Liver (tissue), 3 donors: ENCODE data around the gene KANSL1L.

ENCODE experiments used
- FOXA1 ChIP-seq: IDR thresholded peaks from 2 replicates; pipeline ENCODE4 v1.6.1; 2016; ENCODE audit warnings: antibody characterized with exemption
- GABPA ChIP-seq, 2 donors: IDR thresholded peaks in 1 of 2; conservative IDR thresholded peaks in 1 of 2; 2 replicates each; pipeline ENCODE4 v1.6.1; 2016; ENCODE audit warnings: antibody characterized with exemption in 2 of 2, mild to moderate bottlenecking in 1 of 2, moderate library complexity in 1 of 2
- HNF4G ChIP-seq: IDR thresholded peaks from 2 replicates; pipeline ENCODE4 v1.6.1; 2016; ENCODE audit warnings: antibody characterized with exemption
- JUND ChIP-seq, 2 donors: IDR thresholded peaks; 2 replicates each; pipeline ENCODE4 v1.6.1; 2016; ENCODE audit warnings: antibody characterized with exemption in 2 of 2
- RAD21 ChIP-seq, 2 donors: IDR thresholded peaks; 2 replicates each; pipeline ENCODE4 v1.6.1; 2016; ENCODE audit warnings: antibody characterized with exemption in 2 of 2, mild to moderate bottlenecking in 2 of 2
- SP1 ChIP-seq: IDR thresholded peaks from 2 replicates; pipeline ENCODE4 v1.6.1; 2018; ENCODE audit warnings: antibody characterized with exemption, mild to moderate bottlenecking
- YY1 ChIP-seq: IDR thresholded peaks from 2 replicates; pipeline ENCODE4 v1.6.1; 2016; ENCODE audit warnings: antibody characterized with exemption, mild to moderate bottlenecking
- TF ChIP-seq, protein P1 (sequence below): IDR thresholded peaks from 2 replicates; pipeline ENCODE4 v1.6.1; 2016; ENCODE audit warnings: antibody characterized with exemption
- TF ChIP-seq, protein P2 (sequence below): IDR thresholded peaks from 2 replicates; pipeline ENCODE4 v1.6.1; 2016; ENCODE audit warnings: antibody characterized with exemption
- TF ChIP-seq, protein P3 (sequence below): fragments of 150-350 bp; IDR thresholded peaks from 2 replicates; pipeline ENCODE4 v1.5.1; 2017; ENCODE audit warnings: improper control_type of control experiment, low read depth, low read length; ENCODE audit not compliant: missing input control
- TF ChIP-seq, protein P4 (sequence below): IDR thresholded peaks from 2 replicates; pipeline ENCODE4 v1.6.1; 2016; ENCODE audit warnings: antibody characterized with exemption, mild to moderate bottlenecking
- TF ChIP-seq, protein P5 (sequence below): IDR thresholded peaks from 2 replicates; pipeline ENCODE4 v1.6.1; 2016; ENCODE audit warnings: antibody characterized with exemption
- donor health status: healthy.
- donor health status: healthy.

DNA sequence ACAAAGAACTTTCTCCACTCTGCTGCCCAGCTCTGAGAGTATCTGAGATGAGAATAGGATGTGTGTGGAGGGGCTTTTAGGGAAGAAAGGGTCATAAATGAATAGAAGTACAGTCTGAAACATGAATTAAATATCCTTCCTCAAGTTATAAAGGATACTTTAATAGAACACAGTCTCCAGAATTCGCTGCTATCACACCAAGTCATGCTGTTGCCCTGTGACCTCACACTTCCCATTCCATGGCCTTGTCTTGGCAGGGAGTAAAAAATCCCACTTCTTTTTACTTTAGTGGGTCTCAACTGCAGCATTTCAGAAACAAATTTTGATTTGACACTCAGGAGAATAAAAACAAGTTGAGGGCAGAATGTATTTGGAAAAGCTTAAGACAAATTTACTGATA lies 172.6 kb downstream of the KANSL1L start:
- TF ChIP-seq, protein P1, sequence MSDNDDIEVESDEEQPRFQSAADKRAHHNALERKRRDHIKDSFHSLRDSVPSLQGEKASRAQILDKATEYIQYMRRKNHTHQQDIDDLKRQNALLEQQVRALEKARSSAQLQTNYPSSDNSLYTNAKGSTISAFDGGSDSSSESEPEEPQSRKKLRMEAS, result no peak
- TF ChIP-seq YY1 (no peak), SP1 (no peak), GABPA (IDR thresholded peaks at IDR 0.05 in 1 of 2, conservative IDR thresholded peaks at IDR 0.05 in 1 of 2) (no peak), RAD21 (IDR thresholded peaks at IDR 0.05) (no peak), HNF4G (no peak), JUND (IDR thresholded peaks at IDR 0.05) (no peak), FOXA1 (no peak)
- TF ChIP-seq, protein P2, sequence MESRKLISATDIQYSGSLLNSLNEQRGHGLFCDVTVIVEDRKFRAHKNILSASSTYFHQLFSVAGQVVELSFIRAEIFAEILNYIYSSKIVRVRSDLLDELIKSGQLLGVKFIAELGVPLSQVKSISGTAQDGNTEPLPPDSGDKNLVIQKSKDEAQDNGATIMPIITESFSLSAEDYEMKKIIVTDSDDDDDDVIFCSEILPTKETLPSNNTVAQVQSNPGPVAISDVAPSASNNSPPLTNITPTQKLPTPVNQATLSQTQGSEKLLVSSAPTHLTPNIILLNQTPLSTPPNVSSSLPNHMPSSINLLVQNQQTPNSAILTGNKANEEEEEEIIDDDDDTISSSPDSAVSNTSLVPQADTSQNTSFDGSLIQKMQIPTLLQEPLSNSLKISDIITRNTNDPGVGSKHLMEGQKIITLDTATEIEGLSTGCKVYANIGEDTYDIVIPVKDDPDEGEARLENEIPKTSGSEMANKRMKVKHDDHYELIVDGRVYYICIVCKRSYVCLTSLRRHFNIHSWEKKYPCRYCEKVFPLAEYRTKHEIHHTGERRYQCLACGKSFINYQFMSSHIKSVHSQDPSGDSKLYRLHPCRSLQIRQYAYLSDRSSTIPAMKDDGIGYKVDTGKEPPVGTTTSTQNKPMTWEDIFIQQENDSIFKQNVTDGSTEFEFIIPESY, result no peak
- TF ChIP-seq, protein P3, sequence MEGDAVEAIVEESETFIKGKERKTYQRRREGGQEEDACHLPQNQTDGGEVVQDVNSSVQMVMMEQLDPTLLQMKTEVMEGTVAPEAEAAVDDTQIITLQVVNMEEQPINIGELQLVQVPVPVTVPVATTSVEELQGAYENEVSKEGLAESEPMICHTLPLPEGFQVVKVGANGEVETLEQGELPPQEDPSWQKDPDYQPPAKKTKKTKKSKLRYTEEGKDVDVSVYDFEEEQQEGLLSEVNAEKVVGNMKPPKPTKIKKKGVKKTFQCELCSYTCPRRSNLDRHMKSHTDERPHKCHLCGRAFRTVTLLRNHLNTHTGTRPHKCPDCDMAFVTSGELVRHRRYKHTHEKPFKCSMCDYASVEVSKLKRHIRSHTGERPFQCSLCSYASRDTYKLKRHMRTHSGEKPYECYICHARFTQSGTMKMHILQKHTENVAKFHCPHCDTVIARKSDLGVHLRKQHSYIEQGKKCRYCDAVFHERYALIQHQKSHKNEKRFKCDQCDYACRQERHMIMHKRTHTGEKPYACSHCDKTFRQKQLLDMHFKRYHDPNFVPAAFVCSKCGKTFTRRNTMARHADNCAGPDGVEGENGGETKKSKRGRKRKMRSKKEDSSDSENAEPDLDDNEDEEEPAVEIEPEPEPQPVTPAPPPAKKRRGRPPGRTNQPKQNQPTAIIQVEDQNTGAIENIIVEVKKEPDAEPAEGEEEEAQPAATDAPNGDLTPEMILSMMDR, result no peak
- TF ChIP-seq, protein P4, sequence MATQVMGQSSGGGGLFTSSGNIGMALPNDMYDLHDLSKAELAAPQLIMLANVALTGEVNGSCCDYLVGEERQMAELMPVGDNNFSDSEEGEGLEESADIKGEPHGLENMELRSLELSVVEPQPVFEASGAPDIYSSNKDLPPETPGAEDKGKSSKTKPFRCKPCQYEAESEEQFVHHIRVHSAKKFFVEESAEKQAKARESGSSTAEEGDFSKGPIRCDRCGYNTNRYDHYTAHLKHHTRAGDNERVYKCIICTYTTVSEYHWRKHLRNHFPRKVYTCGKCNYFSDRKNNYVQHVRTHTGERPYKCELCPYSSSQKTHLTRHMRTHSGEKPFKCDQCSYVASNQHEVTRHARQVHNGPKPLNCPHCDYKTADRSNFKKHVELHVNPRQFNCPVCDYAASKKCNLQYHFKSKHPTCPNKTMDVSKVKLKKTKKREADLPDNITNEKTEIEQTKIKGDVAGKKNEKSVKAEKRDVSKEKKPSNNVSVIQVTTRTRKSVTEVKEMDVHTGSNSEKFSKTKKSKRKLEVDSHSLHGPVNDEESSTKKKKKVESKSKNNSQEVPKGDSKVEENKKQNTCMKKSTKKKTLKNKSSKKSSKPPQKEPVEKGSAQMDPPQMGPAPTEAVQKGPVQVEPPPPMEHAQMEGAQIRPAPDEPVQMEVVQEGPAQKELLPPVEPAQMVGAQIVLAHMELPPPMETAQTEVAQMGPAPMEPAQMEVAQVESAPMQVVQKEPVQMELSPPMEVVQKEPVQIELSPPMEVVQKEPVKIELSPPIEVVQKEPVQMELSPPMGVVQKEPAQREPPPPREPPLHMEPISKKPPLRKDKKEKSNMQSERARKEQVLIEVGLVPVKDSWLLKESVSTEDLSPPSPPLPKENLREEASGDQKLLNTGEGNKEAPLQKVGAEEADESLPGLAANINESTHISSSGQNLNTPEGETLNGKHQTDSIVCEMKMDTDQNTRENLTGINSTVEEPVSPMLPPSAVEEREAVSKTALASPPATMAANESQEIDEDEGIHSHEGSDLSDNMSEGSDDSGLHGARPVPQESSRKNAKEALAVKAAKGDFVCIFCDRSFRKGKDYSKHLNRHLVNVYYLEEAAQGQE, result no peak
- TF ChIP-seq, protein P5, sequence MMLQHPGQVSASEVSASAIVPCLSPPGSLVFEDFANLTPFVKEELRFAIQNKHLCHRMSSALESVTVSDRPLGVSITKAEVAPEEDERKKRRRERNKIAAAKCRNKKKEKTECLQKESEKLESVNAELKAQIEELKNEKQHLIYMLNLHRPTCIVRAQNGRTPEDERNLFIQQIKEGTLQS, result no peak
